ENCODE measurements around the gene SPATA3.

The SPATA3 gene

DNA sequence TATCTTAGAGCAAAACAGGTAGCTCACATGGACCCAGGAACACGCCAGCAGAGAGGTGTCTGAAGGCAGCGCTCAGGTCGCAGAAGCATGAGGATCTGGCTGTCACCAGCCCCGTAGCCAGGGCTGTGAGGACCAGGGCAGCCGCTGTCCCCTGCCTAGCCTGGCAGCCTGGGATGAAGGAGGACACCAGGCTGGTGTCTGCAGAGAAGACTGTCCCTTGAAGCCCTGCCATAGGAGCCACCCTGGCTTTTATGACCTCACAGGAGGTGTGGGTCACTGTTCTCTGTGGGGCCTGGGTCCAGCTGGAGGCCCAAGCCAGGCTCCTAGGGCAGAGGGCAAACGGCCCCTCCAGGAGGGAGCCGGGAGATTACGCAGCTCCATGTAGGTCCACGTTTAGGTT is at the start of gene SPATA3:
TSS of gene SPATA3 (plus strand) at position 301 of the 400 bp plus-strand sequence. CDS start 113 bp downstream, outside the sequence.
- H3K9ac ChIP-seq, result no peak within 1 kb of the TSS
- no peaks in the 10 kb centered on the region for H3K4me1 ChIP-seq
- H3K79me2 ChIP-seq, result no peaks in the 10 kb centered on the region
- no peak within 1 kb of the TSS for H3K4me2 ChIP-seq (ENCODE audit: low read length)
- no peak within 1 kb of the TSS for H3K4me3 ChIP-seq (ENCODE audit: low read depth, low read length)
- H3K9me3 ChIP-seq (ENCODE audit: control insufficient read depth, low read length), result no peaks in the 10 kb centered on the region
- no peak within 1 kb of the TSS for H2AFZ ChIP-seq
- no peak within 1 kb of the TSS for H3K27ac ChIP-seq
- no peaks in the 10 kb centered on the region for H3K36me3 ChIP-seq (ENCODE audit: control insufficient read depth, insufficient read depth, low read length)
- no peaks in the 10 kb centered on the region for H3K27me3 ChIP-seq (ENCODE audit: control insufficient read depth, insufficient read depth, low read length)
- TF ChIP-seq, protein P1, sequence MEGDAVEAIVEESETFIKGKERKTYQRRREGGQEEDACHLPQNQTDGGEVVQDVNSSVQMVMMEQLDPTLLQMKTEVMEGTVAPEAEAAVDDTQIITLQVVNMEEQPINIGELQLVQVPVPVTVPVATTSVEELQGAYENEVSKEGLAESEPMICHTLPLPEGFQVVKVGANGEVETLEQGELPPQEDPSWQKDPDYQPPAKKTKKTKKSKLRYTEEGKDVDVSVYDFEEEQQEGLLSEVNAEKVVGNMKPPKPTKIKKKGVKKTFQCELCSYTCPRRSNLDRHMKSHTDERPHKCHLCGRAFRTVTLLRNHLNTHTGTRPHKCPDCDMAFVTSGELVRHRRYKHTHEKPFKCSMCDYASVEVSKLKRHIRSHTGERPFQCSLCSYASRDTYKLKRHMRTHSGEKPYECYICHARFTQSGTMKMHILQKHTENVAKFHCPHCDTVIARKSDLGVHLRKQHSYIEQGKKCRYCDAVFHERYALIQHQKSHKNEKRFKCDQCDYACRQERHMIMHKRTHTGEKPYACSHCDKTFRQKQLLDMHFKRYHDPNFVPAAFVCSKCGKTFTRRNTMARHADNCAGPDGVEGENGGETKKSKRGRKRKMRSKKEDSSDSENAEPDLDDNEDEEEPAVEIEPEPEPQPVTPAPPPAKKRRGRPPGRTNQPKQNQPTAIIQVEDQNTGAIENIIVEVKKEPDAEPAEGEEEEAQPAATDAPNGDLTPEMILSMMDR (IDR thresholded peaks at IDR 0.05), result no peak

DNA sequence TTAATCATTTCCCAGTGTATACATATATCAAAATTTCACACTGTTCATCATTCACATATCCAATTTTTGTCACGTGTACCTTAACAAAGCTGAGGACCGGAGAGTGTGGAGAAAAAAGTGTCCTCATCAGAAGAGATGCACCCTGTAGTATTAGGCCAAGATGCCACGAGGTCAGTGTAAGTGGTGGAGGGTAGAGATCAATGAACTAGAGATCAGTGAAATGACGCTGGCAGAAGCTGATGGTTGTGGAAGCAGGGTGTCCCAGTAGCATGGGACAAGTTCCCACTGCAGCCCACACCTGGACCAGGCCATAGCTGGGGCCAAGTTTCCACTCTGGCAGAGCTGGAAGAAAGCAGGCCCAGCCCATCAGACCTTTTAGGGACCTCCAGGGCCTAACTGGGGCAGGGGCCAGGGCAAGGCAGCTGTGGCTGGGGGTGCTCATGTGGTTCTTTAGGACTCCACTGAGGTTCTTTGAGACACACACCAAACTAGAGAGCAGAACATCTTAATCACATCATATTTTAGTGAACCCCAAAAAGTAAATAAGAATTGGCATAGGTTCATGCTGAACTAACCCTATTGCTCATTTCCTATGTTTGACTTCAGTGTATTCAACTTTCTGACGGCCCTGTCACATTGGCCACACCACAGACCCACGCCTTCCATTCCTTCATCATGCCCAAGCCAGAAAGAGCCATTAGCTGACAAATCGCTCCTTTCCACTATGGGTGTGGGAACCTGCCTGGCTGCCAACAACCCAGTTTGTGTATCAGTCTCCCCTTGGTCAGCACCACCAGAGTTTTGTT is 49.3 kb upstream of the SPATA3 start:
- no peak overlapping the region for H3K4me3 ChIP-seq (ENCODE audit: low read depth, low read length)
- no peaks in the 10 kb centered on the region for H3K79me2 ChIP-seq
- H3K4me1 ChIP-seq, result no peaks in the 10 kb centered on the region
- H3K36me3 ChIP-seq (ENCODE audit: control insufficient read depth, insufficient read depth, low read length), result no peaks in the 10 kb centered on the region
- TF ChIP-seq, protein P1 (IDR thresholded peaks at IDR 0.05), result no peak
- H3K27ac ChIP-seq, result no peak overlapping the region
- no peaks in the 10 kb centered on the region for H3K9me3 ChIP-seq (ENCODE audit: control insufficient read depth, low read length)
- no peak overlapping the region for H3K4me2 ChIP-seq (ENCODE audit: low read length)
- no peaks in the 10 kb centered on the region for H3K27me3 ChIP-seq (ENCODE audit: control insufficient read depth, insufficient read depth, low read length)
- H2AFZ ChIP-seq, result no peak overlapping the region
- no peak overlapping the region for H3K9ac ChIP-seq

DNA sequence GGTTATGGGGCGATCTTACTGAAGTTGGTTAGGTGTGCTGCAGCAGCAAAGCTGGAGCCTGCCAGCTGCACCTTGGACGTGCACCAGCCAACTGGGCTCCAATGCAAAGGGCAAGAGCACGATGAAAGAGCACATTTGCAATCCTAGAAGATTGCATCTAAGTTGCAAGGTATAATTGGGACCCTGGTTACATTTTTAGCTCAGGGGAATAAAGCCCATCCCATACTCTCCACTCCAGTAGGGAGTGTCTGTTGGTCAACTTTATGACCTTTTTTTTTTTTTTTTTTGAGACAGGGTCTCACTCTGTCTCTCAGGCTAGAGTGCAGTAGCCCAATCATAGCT is 48.7 kb upstream of the SPATA3 start:
- no peak overlapping the region for H3K9ac ChIP-seq
- no peak overlapping the region for H3K4me2 ChIP-seq (ENCODE audit: low read length)
- no peak overlapping the region for H3K27ac ChIP-seq
- H3K9me3 ChIP-seq (ENCODE audit: control insufficient read depth, low read length), result no peaks in the 10 kb centered on the region
- no peak overlapping the region for H3K4me3 ChIP-seq (ENCODE audit: low read depth, low read length)
- no peaks in the 10 kb centered on the region for H3K79me2 ChIP-seq
- H3K36me3 ChIP-seq (ENCODE audit: control insufficient read depth, insufficient read depth, low read length), result no peaks in the 10 kb centered on the region
- H2AFZ ChIP-seq, result no peak overlapping the region
- H3K27me3 ChIP-seq (ENCODE audit: control insufficient read depth, insufficient read depth, low read length), result no peaks in the 10 kb centered on the region
- TF ChIP-seq, protein P1 (IDR thresholded peaks at IDR 0.05), result no peak
- no peaks in the 10 kb centered on the region for H3K4me1 ChIP-seq

DNA sequence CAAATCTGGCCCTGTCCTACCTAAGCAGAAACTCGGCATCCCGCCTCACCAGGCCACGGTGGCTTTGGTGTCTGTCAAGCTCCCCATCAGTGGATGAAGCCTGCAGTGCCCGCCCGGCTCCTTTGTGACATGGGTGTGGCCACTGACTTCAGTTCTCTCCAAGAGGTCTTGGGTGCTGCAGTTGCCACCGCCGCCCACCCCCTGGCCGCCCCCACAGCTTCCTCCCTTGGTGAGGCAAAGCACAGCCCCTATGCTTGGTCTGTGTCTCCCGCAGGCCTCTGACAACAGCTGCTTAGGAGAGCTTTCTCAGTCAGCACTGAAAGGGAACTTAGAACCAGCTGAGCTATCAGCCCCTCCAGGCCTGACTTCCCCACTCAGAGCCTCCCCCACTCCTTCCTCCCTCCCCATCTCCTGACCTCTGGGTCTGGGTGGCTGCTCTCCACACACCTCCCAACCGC is 48.0 kb upstream of the SPATA3 start:
- Histone ChIP-seq H3K9ac (no peak overlapping the region), H3K27me3 (ENCODE audit: control insufficient read depth, insufficient read depth, low read length) (no peaks in the 10 kb centered on the region), H3K9me3 (ENCODE audit: control insufficient read depth, low read length) (no peaks in the 10 kb centered on the region), H3K4me1 (no peaks in the 10 kb centered on the region), H3K36me3 (ENCODE audit: control insufficient read depth, insufficient read depth, low read length) (no peaks in the 10 kb centered on the region), H3K79me2 (no peaks in the 10 kb centered on the region), H3K4me2 (ENCODE audit: low read length) (no peak overlapping the region), H3K27ac (no peak overlapping the region), H3K4me3 (ENCODE audit: low read depth, low read length) (no peak overlapping the region), H2AFZ (no peak overlapping the region)
- TF ChIP-seq, protein P1 (IDR thresholded peaks at IDR 0.05), result no peak

Measured in parathyroid adenoma (tissue), 2 donors.